ENCODE data around the gene SNRPF.

DNA sequence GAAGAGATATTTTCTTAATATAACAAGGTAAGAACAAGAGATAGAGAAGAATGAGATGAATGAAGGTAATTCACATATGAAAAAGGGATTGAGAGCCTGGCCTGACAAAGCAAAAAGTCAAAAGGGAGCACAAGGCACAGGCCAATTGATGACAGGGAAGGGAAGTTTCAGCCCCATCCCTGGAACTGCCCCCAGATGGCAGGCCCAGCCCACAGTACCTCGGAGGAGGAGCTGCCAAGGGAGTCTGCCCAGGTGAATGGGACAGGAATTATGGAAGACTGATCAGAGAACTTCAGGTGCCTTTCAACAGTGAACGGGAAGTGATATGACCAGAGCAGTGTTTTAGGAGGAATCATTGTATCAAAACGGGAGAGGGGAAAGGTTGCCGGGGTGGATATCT is 15.7 kb downstream of the SNRPF start:
- TF ChIP-seq, protein P1, sequence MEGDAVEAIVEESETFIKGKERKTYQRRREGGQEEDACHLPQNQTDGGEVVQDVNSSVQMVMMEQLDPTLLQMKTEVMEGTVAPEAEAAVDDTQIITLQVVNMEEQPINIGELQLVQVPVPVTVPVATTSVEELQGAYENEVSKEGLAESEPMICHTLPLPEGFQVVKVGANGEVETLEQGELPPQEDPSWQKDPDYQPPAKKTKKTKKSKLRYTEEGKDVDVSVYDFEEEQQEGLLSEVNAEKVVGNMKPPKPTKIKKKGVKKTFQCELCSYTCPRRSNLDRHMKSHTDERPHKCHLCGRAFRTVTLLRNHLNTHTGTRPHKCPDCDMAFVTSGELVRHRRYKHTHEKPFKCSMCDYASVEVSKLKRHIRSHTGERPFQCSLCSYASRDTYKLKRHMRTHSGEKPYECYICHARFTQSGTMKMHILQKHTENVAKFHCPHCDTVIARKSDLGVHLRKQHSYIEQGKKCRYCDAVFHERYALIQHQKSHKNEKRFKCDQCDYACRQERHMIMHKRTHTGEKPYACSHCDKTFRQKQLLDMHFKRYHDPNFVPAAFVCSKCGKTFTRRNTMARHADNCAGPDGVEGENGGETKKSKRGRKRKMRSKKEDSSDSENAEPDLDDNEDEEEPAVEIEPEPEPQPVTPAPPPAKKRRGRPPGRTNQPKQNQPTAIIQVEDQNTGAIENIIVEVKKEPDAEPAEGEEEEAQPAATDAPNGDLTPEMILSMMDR (IDR thresholded peaks at IDR 0.05; ENCODE audit: control extremely low read depth in 1 of 3, insufficient read depth in 1 of 3, low read depth in 1 of 3, low read length in 3 of 3), result peak in 2 of 3 experiments; percentile 24 to 32; a peak in 2 of 4 replicates
- no peak for TF ChIP-seq SP2 (IDR thresholded peaks at IDR 0.05; ENCODE audit: low read length)
- no peak for TF ChIP-seq EZH2 (IDR thresholded peaks at IDR 0.05; ENCODE audit: low read depth, low read length, severe bottlenecking)
- 0 out of 3 replicates have a peak, but pooled peaks of 1 of the 2 experiments have one; percentile 14 for TF ChIP-seq POLR2A (IDR thresholded peaks at IDR 0.05; ENCODE audit: control extremely low read depth in 1 of 2, low read depth in 2 of 2, low read length in 2 of 2)
- TF ChIP-seq, protein P2, sequence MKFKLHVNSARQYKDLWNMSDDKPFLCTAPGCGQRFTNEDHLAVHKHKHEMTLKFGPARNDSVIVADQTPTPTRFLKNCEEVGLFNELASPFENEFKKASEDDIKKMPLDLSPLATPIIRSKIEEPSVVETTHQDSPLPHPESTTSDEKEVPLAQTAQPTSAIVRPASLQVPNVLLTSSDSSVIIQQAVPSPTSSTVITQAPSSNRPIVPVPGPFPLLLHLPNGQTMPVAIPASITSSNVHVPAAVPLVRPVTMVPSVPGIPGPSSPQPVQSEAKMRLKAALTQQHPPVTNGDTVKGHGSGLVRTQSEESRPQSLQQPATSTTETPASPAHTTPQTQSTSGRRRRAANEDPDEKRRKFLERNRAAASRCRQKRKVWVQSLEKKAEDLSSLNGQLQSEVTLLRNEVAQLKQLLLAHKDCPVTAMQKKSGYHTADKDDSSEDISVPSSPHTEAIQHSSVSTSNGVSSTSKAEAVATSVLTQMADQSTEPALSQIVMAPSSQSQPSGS (IDR thresholded peaks at IDR 0.05; ENCODE audit: low read length), result no peak
- no peak for TF ChIP-seq CREB1 (IDR thresholded peaks at IDR 0.05)
- TF ChIP-seq SIRT6 (IDR thresholded peaks at IDR 0.05; ENCODE audit: low read length), result no peak
